ENCODE data around the gene CD164. TPM values are rescaled to one million over a fixed set of nuclear protein-coding genes. Genes with fewer than 3 reads are reported as not detected.

Gene CD164
- total RNA-seq, 4 donors from 2014 or later: 284 to 415 (median 340) TPM

DNA sequence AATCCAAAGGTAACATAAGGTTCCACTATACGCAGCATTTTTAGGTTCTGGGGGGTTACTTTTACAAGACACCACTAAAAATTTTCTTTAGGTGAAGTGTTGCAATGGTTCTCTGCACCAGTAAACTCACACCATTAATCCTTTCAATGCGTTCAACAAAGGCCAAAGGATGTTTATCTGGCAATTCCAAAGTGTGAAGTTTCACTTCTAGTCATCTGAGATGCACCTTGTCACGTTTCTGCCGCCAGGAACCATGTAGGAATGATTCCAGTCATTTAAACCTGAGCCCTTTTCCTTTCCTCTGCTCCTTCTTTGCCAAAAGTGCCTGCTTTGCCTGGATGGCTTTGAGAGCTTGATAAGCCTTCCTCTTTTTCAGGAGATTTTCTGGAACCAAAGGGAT is 54.8 kb downstream of the CD164 start:
- no peak for DNase-seq
- no peak for TF ChIP-seq POLR2A (IDR thresholded peaks at IDR 0.05)
- TF ChIP-seq, protein P1, sequence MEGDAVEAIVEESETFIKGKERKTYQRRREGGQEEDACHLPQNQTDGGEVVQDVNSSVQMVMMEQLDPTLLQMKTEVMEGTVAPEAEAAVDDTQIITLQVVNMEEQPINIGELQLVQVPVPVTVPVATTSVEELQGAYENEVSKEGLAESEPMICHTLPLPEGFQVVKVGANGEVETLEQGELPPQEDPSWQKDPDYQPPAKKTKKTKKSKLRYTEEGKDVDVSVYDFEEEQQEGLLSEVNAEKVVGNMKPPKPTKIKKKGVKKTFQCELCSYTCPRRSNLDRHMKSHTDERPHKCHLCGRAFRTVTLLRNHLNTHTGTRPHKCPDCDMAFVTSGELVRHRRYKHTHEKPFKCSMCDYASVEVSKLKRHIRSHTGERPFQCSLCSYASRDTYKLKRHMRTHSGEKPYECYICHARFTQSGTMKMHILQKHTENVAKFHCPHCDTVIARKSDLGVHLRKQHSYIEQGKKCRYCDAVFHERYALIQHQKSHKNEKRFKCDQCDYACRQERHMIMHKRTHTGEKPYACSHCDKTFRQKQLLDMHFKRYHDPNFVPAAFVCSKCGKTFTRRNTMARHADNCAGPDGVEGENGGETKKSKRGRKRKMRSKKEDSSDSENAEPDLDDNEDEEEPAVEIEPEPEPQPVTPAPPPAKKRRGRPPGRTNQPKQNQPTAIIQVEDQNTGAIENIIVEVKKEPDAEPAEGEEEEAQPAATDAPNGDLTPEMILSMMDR (IDR thresholded peaks at IDR 0.05): no peak
- H3K27ac ChIP-seq: no peak overlapping the region
- intact Hi-C loops (cut with DNase I): no loop called here
- H3K9me3 ChIP-seq: no peaks in the 10 kb centered on the region
- WGBS, 2 donors: 80 to 82% methylated on average over 4 of the region's 4 CpGs
- no peaks in the 10 kb centered on the region for H3K36me3 ChIP-seq
- H3K4me1 ChIP-seq: peaks cover 8 to 14% of the 10 kb centered on the region in 2 donors
- no peaks in the 10 kb centered on the region for H3K27me3 ChIP-seq
- H3K4me3 ChIP-seq (replicated peaks in 1 of 3): no peak overlapping the region

DNA sequence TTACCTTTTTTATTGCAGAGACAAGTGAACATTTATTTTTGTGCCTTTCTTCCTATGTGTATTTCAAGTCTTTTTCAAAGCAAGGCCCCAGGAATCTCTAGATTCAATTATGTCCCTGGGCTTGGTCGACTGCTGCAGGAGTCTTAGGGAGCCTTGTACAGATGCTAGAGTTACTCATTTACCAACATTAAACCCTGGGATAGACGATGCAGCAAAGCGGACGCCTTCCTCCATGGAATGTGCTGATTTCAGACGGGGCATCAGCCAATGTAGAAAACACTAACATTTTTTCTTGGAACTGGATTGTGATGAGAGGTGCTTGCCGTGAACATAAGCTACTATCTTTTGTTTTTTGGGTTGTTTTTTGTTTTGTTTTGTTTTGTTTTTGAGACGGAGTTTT is 55.9 kb downstream of the CD164 start:
- WGBS, 2 donors: 92 to 93% methylated on average over 7 of the region's 7 CpGs
- no peaks in the 10 kb centered on the region for H3K27me3 ChIP-seq

DNA sequence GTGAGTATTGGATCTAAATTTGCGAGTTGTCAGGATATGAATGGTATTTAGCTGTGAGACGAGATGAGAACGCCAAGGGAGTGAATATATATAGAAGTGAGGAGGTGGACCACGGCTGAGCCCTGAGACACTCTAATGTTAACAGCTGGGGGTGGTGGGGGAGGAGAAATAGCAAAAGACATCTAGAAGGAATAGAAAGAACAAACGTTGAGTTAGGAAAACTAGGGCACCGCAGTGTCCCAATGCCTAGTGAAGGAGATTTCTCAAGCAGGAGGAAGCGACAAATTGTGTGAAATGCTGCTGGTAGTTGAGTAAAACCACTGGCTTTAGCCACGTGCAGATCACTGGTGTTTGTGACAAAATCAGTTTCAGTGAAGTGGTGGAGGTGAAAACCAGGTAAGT is 56.9 kb downstream of the CD164 start:
- intact Hi-C loops (cut with DNase I): no loop called here
- H3K27me3 ChIP-seq: no peaks in the 10 kb centered on the region
- H3K4me1 ChIP-seq: peaks cover 21 to 28% of the 10 kb centered on the region in 2 donors
- H3K9me3 ChIP-seq: no peaks in the 10 kb centered on the region
- no peak overlapping the region for H3K27ac ChIP-seq
- 73 to 82% methylated on average over 8 of the region's 8 CpGs for WGBS, 2 donors
- H3K4me3 ChIP-seq (replicated peaks in 1 of 3): no peak overlapping the region
- DNase-seq: no peak
- no peaks in the 10 kb centered on the region for H3K36me3 ChIP-seq
- TF ChIP-seq, protein P1 (IDR thresholded peaks at IDR 0.05): no peak
- no peak for TF ChIP-seq POLR2A (IDR thresholded peaks at IDR 0.05)

More for the DNA sequence above, 55.9 kb downstream of the CD164 start:
- intact Hi-C loops (cut with DNase I): no loop called here
- Histone ChIP-seq H3K4me3 (replicated peaks in 1 of 3) (no peak overlapping the region), H3K9me3 (no peaks in the 10 kb centered on the region), H3K27ac (no peak overlapping the region), H3K4me1 (peaks cover 15 to 20% of the 10 kb centered on the region in 2 donors), H3K36me3 (no peaks in the 10 kb centered on the region)
- TF ChIP-seq, protein P1 (IDR thresholded peaks at IDR 0.05): no peak
- TF ChIP-seq POLR2A (IDR thresholded peaks at IDR 0.05): no peak
- no peak for DNase-seq

DNA sequence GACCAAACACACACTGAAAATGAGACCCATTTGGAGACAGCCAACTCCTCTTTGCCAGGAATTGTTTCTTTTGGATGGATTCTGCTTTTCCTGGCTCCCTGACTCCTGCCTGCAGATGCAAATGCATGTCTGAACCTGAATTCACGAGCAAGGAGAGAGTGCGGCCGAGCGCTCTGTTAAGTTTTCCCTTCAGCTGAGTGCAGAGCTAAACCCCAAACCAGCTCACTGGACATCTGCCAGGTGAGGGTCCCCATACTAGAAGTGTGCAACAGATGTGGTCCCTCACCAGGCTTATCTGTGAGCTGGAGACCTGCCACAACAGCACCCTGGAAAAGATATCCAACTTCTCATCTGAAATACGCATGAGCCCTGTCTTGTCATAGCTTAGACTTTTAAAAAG is 59.0 kb downstream of the CD164 start:
- Histone ChIP-seq H3K4me3 (replicated peaks in 1 of 3) (no peak overlapping the region), H3K36me3 (no peaks in the 10 kb centered on the region), H3K27ac (no peak overlapping the region), H3K27me3 (no peaks in the 10 kb centered on the region), H3K9me3 (no peaks in the 10 kb centered on the region), H3K4me1 (peaks cover 31 to 39% of the 10 kb centered on the region in 2 donors)
- WGBS, 2 donors: 69 to 76% methylated on average over 4 to 5 of the region's 5 CpGs
- DNase-seq: peak in 1 of 2 donors; percentile 7
- TF ChIP-seq, protein P1 (IDR thresholded peaks at IDR 0.05): no peak
- TF ChIP-seq POLR2A (IDR thresholded peaks at IDR 0.05): no peak
- intact Hi-C loops (cut with DNase I): no loop called here

DNA sequence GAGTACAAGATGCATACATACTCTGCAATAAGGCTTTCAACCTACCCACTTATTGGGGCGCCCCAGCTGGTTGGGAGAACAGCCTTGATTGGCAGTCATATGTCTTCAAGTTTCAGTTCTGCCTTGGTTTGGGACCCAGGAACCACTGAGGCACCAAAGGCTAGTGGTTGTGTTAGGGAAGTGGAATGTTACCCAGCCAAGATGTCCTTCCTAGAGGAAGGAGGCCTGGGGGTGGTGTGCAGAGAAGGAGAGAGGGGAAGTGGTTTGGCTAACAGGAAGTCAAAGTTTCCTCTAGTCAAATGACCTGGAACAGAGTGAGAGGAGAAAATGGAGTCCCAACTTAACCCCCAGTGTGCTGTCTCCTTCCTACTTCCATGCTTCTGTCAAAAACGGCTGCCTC is 59.4 kb downstream of the CD164 start:
- WGBS, 2 donors: 55 to 58% methylated on average over 2 of the region's 2 CpGs
- H3K27ac ChIP-seq: peak overlapping the region in 2 of 3 donors; percentile 56 to 63
- no peak overlapping the region for H3K4me3 ChIP-seq (replicated peaks in 1 of 3)
- no peaks in the 10 kb centered on the region for H3K27me3 ChIP-seq
- H3K9me3 ChIP-seq: no peaks in the 10 kb centered on the region
- peaks cover 35 to 43% of the 10 kb centered on the region in 2 donors for H3K4me1 ChIP-seq
- DNase-seq: peak in 1 of 2 donors; percentile 10
- H3K36me3 ChIP-seq: no peaks in the 10 kb centered on the region
- TF ChIP-seq, protein P1 (IDR thresholded peaks at IDR 0.05): no peak
- TF ChIP-seq POLR2A (IDR thresholded peaks at IDR 0.05): no peak
- intact Hi-C loops (cut with DNase I): no loop called here

Data from thyroid gland (tissue), 4 donors.